Mesenchymal stem cell (in vitro differentiated cells and primary cell): Measurements from ENCODE around the gene C6orf62.

ENCODE experiments used
- DNase-seq: peaks from one replicate; pipeline ENCODE4 v3.0.0-alpha.2; 2013
- H2AFZ ChIP-seq: one replicate; pipeline ENCODE4 v1.6.1; 2013; ENCODE audit warnings: low read depth, mild to moderate bottlenecking, control low read depth, inconsistent platforms, low read length, moderate library complexity
- H2AK5ac ChIP-seq: 2 replicates; pipeline ENCODE4 v1.6.1; 2013; ENCODE audit warnings: low read length, moderate library complexity, mild to moderate bottlenecking, inconsistent platforms; ENCODE audit not compliant: severe bottlenecking
- H2BK120ac ChIP-seq: one replicate; pipeline ENCODE4 v1.6.1; 2013; ENCODE audit warnings: low read depth, mild to moderate bottlenecking, inconsistent platforms, low read length, moderate library complexity
- H2BK12ac ChIP-seq, 2 experiments: one replicate each; pipeline ENCODE4 v1.6.1; 2013; ENCODE audit warnings: inconsistent platforms in 2 of 2, low read length in 2 of 2, mild to moderate bottlenecking in 2 of 2, moderate library complexity in 2 of 2, control low read depth in 1 of 2
- H2BK15ac ChIP-seq: one replicate; pipeline ENCODE4 v1.6.1; 2013; ENCODE audit warnings: mild to moderate bottlenecking, low read depth, inconsistent platforms; ENCODE audit not compliant: poor library complexity, severe bottlenecking
- H2BK5ac ChIP-seq: 2 replicates; pipeline ENCODE4 v1.6.1; 2013; ENCODE audit warnings: low read depth, mild to moderate bottlenecking, low read length, control low read depth, inconsistent platforms; ENCODE audit not compliant: poor library complexity, severe bottlenecking
- H3K14ac ChIP-seq, 2 experiments: one replicate each; pipeline ENCODE4 v1.6.1; 2013; ENCODE audit warnings: inconsistent platforms in 2 of 2, low read length in 2 of 2, control low read depth in 1 of 2, mild to moderate bottlenecking in 1 of 2, moderate library complexity in 1 of 2
- H3K18ac ChIP-seq, 2 experiments: one replicate each; pipeline ENCODE4 v1.6.1; 2013; ENCODE audit warnings: inconsistent platforms in 2 of 2, low read length in 2 of 2, control low read depth in 1 of 2, low read depth in 1 of 2, mild to moderate bottlenecking in 1 of 2
- H3K23ac ChIP-seq, 2 experiments: one replicate each; pipeline ENCODE4 v1.6.1; 2013; ENCODE audit warnings: inconsistent platforms in 2 of 2, low read length in 2 of 2, mild to moderate bottlenecking in 2 of 2, moderate library complexity in 2 of 2, control low read depth in 1 of 2
- H3K27ac ChIP-seq: 2 replicates; pipeline ENCODE4 v1.5.1; 2013; ENCODE audit warnings: mild to moderate bottlenecking, moderate library complexity, low read length, control low read depth, inconsistent platforms; ENCODE audit not compliant: poor library complexity, severe bottlenecking
- H3K27me3 ChIP-seq, 2 experiments: 2 replicates each; pipeline versions ENCODE4 v1.6.1 to v1.7.0; 2013; ENCODE audit warnings: low read length in 2 of 2, mild to moderate bottlenecking in 2 of 2, moderate library complexity in 2 of 2, control low read depth in 1 of 2, inconsistent platforms in 1 of 2; ENCODE audit not compliant: control insufficient read depth in 1 of 2, insufficient read depth in 1 of 2
- H3K36me3 ChIP-seq, 2 experiments: 2 replicates each; pipeline versions ENCODE4 v1.6.1 to v1.7.0; 2013; ENCODE audit warnings: low read length in 2 of 2, control low read depth in 1 of 2, inconsistent platforms in 1 of 2, low read depth in 1 of 2, mild to moderate bottlenecking in 1 of 2; ENCODE audit not compliant: insufficient read depth in 2 of 2, control insufficient read depth in 1 of 2
- H3K4ac ChIP-seq, 2 experiments: one replicate each; pipeline ENCODE4 v1.6.1; 2013; ENCODE audit warnings: inconsistent platforms in 2 of 2, low read length in 2 of 2, mild to moderate bottlenecking in 2 of 2, moderate library complexity in 2 of 2, control low read depth in 1 of 2, low read depth in 1 of 2
- H3K4me1 ChIP-seq: 2 replicates; pipeline ENCODE4 v1.6.1; 2013; ENCODE audit warnings: low read depth, low read length, control low read depth; ENCODE audit not compliant: control insufficient read depth, insufficient read depth
- H3K4me2 ChIP-seq: 2 replicates; pipeline ENCODE4 v1.6.1; 2013; ENCODE audit warnings: low read length, mild to moderate bottlenecking, inconsistent platforms; ENCODE audit not compliant: poor library complexity, severe bottlenecking
- H3K4me3 ChIP-seq, 2 experiments: 2 replicates each; pipeline versions ENCODE4 v1.5.1 to v1.7.0; 2013; ENCODE audit warnings: low read length in 2 of 2, mild to moderate bottlenecking in 2 of 2, control low read depth in 1 of 2, low read depth in 1 of 2; ENCODE audit not compliant: insufficient read depth in 1 of 2
- H3K79me1 ChIP-seq: replicated peaks from 2 replicates; pipeline ENCODE4 v1.6.1; 2013; ENCODE audit warnings: mild to moderate bottlenecking, control low read depth, low read length, inconsistent platforms; ENCODE audit not compliant: poor library complexity, severe bottlenecking
- H3K9ac ChIP-seq: 2 replicates; pipeline ENCODE4 v1.7.0; 2013; ENCODE audit warnings: mild to moderate bottlenecking, low read length, moderate library complexity
- H3K9me3 ChIP-seq: 2 replicates; pipeline ENCODE4 v1.7.0; 2013; ENCODE audit warnings: mild to moderate bottlenecking, low read length; ENCODE audit not compliant: control insufficient read depth
- H4K8ac ChIP-seq: one replicate; pipeline ENCODE4 v1.6.1; 2013; ENCODE audit warnings: inconsistent platforms, mild to moderate bottlenecking, low read length, moderate library complexity
- H4K91ac ChIP-seq: one replicate; pipeline ENCODE4 v1.6.1; 2013; ENCODE audit warnings: mild to moderate bottlenecking, low read length, inconsistent platforms
- WGBS: methylation state at CpG from one replicate; pipeline ENCODE4 v1.1.7; 2013; ENCODE audit warnings: mixed read lengths; 5-methylcytosine and 5-hydroxymethylcytosine counted together

Gene C6orf62

DNA sequence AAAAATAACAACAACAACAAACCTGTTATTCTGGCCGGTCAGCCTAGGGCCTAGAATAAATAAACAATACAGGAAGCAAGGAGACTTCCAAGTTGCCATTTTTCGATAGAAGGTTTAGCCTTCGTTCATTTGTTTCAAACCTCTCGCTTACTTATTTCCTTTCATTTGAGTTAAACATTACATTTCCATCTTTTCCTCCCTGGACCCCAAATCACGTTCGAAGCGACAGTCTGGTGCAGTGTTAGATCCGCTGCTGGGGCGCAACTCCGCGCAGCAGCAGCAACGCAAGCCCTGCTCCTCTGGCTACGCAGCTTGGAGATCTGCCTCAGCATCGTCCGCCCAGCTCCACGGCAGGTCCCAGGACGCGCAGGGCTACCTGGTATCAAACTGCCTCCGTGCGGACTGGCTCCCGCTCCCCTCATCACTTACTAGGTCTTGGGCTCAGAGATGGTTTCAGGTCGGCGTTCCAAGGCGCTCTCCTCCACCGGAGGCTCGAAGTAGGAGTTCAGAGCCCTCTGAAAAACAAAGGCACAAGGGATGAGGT is 52.8 kb downstream of the C6orf62 start:
- H3K27me3 ChIP-seq: no peaks in the 10 kb centered on the region
- H3K9ac ChIP-seq: peak overlapping the region; percentile 96
- H4K8ac ChIP-seq: peak overlapping the region; percentile 98
- H3K9me3 ChIP-seq: peaks cover 7% of the 10 kb centered on the region
- H2BK120ac ChIP-seq: no peak overlapping the region
- H2BK5ac ChIP-seq: no peak overlapping the region
- H2AK5ac ChIP-seq: no peak overlapping the region
- DNase-seq: peak; percentile 54
- peaks cover 22% of the 10 kb centered on the region for H3K79me1 ChIP-seq
- peak overlapping the region; percentile 30 for H4K91ac ChIP-seq
- peak overlapping the region; percentile 93 to 98 for H3K4me3 ChIP-seq
- H3K23ac ChIP-seq: peak overlapping the region in 1 of 2 experiments; percentile 92
- H3K27ac ChIP-seq: peak overlapping the region; percentile 91
- H3K36me3 ChIP-seq: peaks cover 6 to 39% of the 10 kb centered on the region in 2 experiments
- peak overlapping the region; percentile 93 to 96 for H3K18ac ChIP-seq
- H3K4me2 ChIP-seq: peak overlapping the region; percentile 86
- peak overlapping the region in 1 of 2 experiments; percentile 70 for H2BK12ac ChIP-seq
- peak overlapping the region; percentile 97 for H2AFZ ChIP-seq
- peak overlapping the region in 1 of 2 experiments; percentile 96 for H3K14ac ChIP-seq
- peak overlapping the region; percentile 41 for H2BK15ac ChIP-seq
- peaks cover 7% of the 10 kb centered on the region for H3K4me1 ChIP-seq
- peak overlapping the region; percentile 75 to 94 for H3K4ac ChIP-seq
- under 1% methylated on average over 26 of the region's 26 CpGs for WGBS

DNA sequence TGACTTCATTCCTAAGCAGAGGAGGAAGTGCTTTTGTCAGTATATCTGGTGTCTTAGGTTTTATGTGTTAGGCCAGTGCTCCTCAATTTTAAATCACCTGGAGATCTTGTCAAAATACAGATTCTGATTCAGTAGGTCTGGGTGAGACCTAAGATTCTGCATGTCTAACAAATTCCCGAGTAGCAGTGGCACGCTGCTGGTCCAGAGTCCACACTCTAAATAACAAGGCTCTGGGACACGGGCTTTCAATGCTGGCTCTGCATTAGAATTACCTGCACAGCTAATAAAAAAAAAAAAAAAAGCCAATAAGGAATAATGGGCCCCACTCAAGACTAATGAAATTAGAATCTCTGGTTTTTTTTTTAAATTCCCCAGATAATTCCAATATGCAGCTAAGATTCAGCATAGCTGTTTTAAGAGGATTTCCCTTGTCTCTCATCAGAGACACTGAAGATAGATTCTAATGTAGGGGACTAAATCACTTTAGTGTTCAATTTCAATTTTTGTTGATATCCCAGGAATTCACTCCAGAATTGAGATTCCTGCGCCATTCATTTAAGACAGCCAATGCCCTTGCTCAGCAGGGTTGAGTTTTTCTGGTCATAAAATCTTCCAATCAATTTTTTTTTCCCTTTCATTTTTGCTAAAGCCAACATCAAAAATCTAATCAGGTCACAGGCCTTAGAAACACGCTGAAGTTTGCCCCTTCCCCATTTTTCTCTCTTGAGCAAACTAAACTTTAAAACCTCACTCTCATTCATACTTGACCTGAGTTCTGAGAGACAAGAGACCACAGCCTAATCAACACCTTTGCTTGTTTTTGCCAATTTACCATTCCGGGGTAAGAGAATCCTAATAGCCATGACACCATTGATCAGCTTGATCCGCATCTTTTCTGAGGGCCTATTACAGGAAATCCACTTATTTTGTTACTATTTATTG is 54.6 kb downstream of the C6orf62 start:
- Histone ChIP-seq H3K9me3 (no peaks in the 10 kb centered on the region), H2AK5ac (no peak overlapping the region), H3K27ac (no peak overlapping the region), H2BK15ac (no peak overlapping the region), H2AFZ (no peak overlapping the region), H3K79me1 (peaks cover 25% of the 10 kb centered on the region), H3K36me3 (peaks cover 6 to 47% of the 10 kb centered on the region in 2 experiments), H4K91ac (no peak overlapping the region), H3K4me1 (peaks cover 7% of the 10 kb centered on the region), H3K4ac (no peak overlapping the region), H3K18ac (no peak overlapping the region), H3K4me2 (no peak overlapping the region), H3K27me3 (no peaks in the 10 kb centered on the region), H2BK5ac (no peak overlapping the region), H3K9ac (peak overlapping the region; percentile 96), H3K4me3 (peak overlapping the region in 1 of 2 experiments; percentile 98), H3K14ac (no peak overlapping the region), H2BK120ac (no peak overlapping the region), H4K8ac (no peak overlapping the region), H2BK12ac (no peak overlapping the region), H3K23ac (no peak overlapping the region)
- DNase-seq: no peak
- 97% methylated on average over 6 of the region's 7 CpGs for WGBS

DNA sequence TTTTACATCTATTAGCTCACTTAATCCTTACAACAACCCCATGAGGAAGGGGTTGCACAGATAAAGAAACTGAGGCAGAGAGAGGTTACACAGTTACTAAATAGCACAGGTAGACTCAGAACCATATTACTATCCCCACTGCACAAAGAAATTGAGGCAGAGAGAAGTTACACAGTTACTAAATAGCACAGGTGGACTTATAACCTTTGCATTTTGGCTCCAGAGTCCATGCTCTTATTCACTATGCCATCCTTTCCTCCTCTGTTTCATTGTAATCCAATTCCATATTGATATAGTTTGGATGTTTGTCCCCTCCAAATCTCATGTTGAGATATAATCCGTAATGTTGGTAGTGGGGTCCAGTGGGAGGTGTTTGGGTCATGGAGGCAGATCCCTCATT is 55.8 kb downstream of the C6orf62 start:
- peaks cover 6 to 52% of the 10 kb centered on the region in 2 experiments for H3K36me3 ChIP-seq
- no peak overlapping the region for H3K18ac ChIP-seq
- no peak overlapping the region for H2AK5ac ChIP-seq
- H2BK12ac ChIP-seq: no peak overlapping the region
- no peak overlapping the region for H4K8ac ChIP-seq
- no peaks in the 10 kb centered on the region for H3K27me3 ChIP-seq
- H3K23ac ChIP-seq: no peak overlapping the region
- WGBS: 100% methylated on average over 1 of the region's 1 CpG
- H3K14ac ChIP-seq: no peak overlapping the region
- no peak overlapping the region for H4K91ac ChIP-seq
- H3K9me3 ChIP-seq: no peaks in the 10 kb centered on the region
- no peak for DNase-seq
- H2BK5ac ChIP-seq: no peak overlapping the region
- no peak overlapping the region for H3K4me2 ChIP-seq
- no peak overlapping the region for H3K9ac ChIP-seq
- H3K79me1 ChIP-seq: peaks cover 30% of the 10 kb centered on the region
- no peak overlapping the region for H2AFZ ChIP-seq
- no peak overlapping the region for H3K4ac ChIP-seq
- no peak overlapping the region for H3K27ac ChIP-seq
- H2BK15ac ChIP-seq: no peak overlapping the region
- no peak overlapping the region for H2BK120ac ChIP-seq
- H3K4me1 ChIP-seq: peaks cover 7% of the 10 kb centered on the region
- H3K4me3 ChIP-seq: no peak overlapping the region

DNA sequence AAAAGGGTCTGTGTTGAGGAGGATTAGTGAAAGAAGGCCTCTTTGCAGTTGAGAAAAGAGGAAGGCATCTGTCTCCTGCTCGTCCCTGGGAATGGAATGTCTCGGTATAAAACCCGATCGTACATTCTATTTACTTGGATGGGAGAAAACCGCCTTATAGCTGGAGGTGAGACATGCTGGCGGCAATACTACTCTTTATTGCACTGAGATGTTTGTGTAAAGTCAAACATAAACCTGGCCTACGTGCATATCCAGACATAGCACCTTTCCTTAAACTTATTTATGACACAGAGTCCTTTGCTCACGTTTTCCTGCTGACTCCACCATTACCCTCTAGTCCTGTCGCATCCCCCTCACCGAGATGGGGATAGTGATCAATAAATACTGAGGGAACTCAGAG is 56.7 kb downstream of the C6orf62 start:
- H3K4me2 ChIP-seq: no peak overlapping the region
- 97% methylated on average over 10 of the region's 10 CpGs for WGBS
- H2AFZ ChIP-seq: no peak overlapping the region

More for the DNA sequence above, 56.7 kb downstream of the C6orf62 start:
- no peak for DNase-seq
- no peaks in the 10 kb centered on the region for H3K27me3 ChIP-seq
- no peak overlapping the region for H3K23ac ChIP-seq
- peaks cover 2% of the 10 kb centered on the region for H3K4me1 ChIP-seq
- H3K4me3 ChIP-seq: no peak overlapping the region
- no peak overlapping the region for H4K91ac ChIP-seq
- H3K18ac ChIP-seq: no peak overlapping the region
- no peak overlapping the region for H3K9ac ChIP-seq
- H3K36me3 ChIP-seq: peaks cover 6 to 62% of the 10 kb centered on the region in 2 experiments
- H4K8ac ChIP-seq: no peak overlapping the region
- H3K4ac ChIP-seq: no peak overlapping the region
- H3K9me3 ChIP-seq: no peaks in the 10 kb centered on the region
- no peak overlapping the region for H3K27ac ChIP-seq
- no peak overlapping the region for H2BK120ac ChIP-seq
- peaks cover 26% of the 10 kb centered on the region for H3K79me1 ChIP-seq
- H2BK15ac ChIP-seq: no peak overlapping the region
- no peak overlapping the region for H2BK5ac ChIP-seq
- no peak overlapping the region for H2BK12ac ChIP-seq
- no peak overlapping the region for H3K14ac ChIP-seq
- no peak overlapping the region for H2AK5ac ChIP-seq
